Fibroblast of the aortic adventitia (primary cell): ENCODE data around the gene DYNC1H1. TPM values are rescaled to one million over a fixed set of nuclear protein-coding genes. Genes with fewer than 3 reads are reported as not detected.

Experiments
- DNase-seq: peaks from one replicate; pipeline ENCODE4 v3.0.0-alpha.2; 2010; ENCODE audit warnings: low read depth
- H3K4me3 ChIP-seq: 2 replicates; pipeline ENCODE4 v1.5.1; 2011; ENCODE audit warnings: low read depth, mild to moderate bottlenecking, control low read depth, low read length, moderate library complexity
- CTCF ChIP-seq: IDR thresholded peaks from 2 replicates; pipeline ENCODE4 v1.5.1; 2011; ENCODE audit warnings: mild to moderate bottlenecking, low read length, control low read depth, inconsistent platforms; ENCODE audit not compliant: insufficient read depth
- total RNA-seq: library from RNA; depleted of rRNA; stranded (reverse); fragments of >200 nt; gene quantifications from 2 replicates; pipeline ENCODE4 v1.2.3, GENCODE V29; 2012; ENCODE audit warnings: low replicate concordance

The DYNC1H1 gene
- total RNA-seq, 1 donor = 376 TPM

- no peak for TF ChIP-seq CTCF
- no peak for DNase-seq
These were observed 88.1 kb downstream of the DYNC1H1 start for GRCh38 chr14:102052522-102052921.

GRCh38 chr14:102055181-102055901, 91.0 kb downstream of the DYNC1H1 start:
- no peak overlapping the region for H3K4me3 ChIP-seq
- DNase-seq = peak; percentile 79
- TF ChIP-seq CTCF = no peak

More at GRCh38 chr14:102052522-102052921, 88.1 kb downstream of the DYNC1H1 start:
- no peak overlapping the region for H3K4me3 ChIP-seq

GRCh38 chr14:102056694-102057442, 92.5 kb downstream of the DYNC1H1 start:
- TF ChIP-seq CTCF = no peak
- H3K4me3 ChIP-seq = no peak overlapping the region
- no peak for DNase-seq

DNA sequence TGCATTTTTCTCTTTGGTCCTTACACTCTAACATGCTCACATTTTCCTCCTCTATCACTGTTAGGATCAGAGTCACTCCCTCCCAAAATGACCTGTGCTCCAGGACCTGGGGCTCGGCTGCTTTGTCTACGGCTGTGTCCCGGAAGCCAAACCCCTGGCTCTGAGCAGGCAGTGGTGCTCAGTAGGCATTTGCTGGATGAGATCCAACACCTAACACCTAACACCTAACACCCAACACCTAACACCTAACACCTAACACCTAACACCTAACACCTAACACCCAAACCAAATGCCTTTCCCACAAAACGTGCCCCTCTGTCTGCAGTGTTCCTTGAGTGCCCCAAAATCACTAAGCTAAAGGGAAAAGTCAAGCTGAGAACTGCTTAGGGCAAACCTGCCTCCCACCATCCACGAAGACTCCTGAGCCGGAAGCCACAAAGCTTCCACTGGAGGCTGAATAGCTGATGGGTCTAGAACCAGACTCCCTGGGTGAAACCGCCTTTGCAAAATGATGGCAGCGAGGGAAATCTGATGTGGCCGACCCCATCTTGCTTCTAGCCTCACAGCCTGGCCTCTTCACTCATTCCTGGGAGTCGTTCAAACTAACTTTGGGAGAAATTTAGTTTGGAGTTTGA, 93.2 kb downstream of the DYNC1H1 start:
- no peak for DNase-seq
- TF ChIP-seq CTCF = no peak
- H3K4me3 ChIP-seq = no peak overlapping the region

GRCh38 chr14:102058146-102058545, 93.8 kb downstream of the DYNC1H1 start:
- no peak overlapping the region for H3K4me3 ChIP-seq
- no peak for TF ChIP-seq CTCF
- DNase-seq = peak; percentile 71

- no peak for TF ChIP-seq CTCF
- no peak for DNase-seq
- H3K4me3 ChIP-seq = no peak overlapping the region
These were observed 94.6 kb downstream of the DYNC1H1 start for GRCh38 chr14:102058961-102059360.
